Vagina (tissue), 2 donors: ENCODE measurements around the gene DRICH1. TPM values are rescaled to one million over a fixed set of nuclear protein-coding genes. Genes with fewer than 3 reads are reported as not detected.

Experiments used
- DNase-seq, 2 donors: peaks; one replicate each; pipeline ENCODE4 v3.0.0-alpha.2; 2017; ENCODE audit errors: extremely low spot score in 2 of 2
- H3K27ac ChIP-seq: fragments of 200-600 bp; sonication (generic); one replicate; pipeline ENCODE4 v1.5.1; 2019
- H3K27me3 ChIP-seq: fragments of 200-600 bp; sonication (generic); one replicate; pipeline ENCODE4 v1.5.1; 2019
- H3K36me3 ChIP-seq, 2 donors: fragments of 200-600 bp; sonication (generic); one replicate each; pipeline ENCODE4 v1.5.1; 2017 to 2019
- H3K4me1 ChIP-seq: fragments of 200-600 bp; sonication (generic); one replicate; pipeline ENCODE4 v1.5.1; 2019
- H3K4me3 ChIP-seq, 2 donors: fragments of 200-600 bp; sonication (generic); 1 replicate in 1 of 2; 2 replicates in 1 of 2; pipeline ENCODE4 v1.5.1; 2016 to 2019
- H3K9me3 ChIP-seq: fragments of 200-600 bp; sonication (generic); one replicate; pipeline ENCODE4 v1.5.1; 2019
- CTCF ChIP-seq, 3 experiments: fragments of 450-650 bp in 2 of 3; fragments of 200-600 bp in 1 of 3; sonication (generic) in 1 of 3; IDR thresholded peaks; one replicate each; pipeline ENCODE4 v1.5.1; 2017 to 2019; ENCODE audit warnings: antibody characterized with exemption in 3 of 3, mild to moderate bottlenecking in 2 of 3, moderate library complexity in 2 of 3
- POLR2A ChIP-seq, 2 donors: fragments of 450-650 bp; IDR thresholded peaks; one replicate each; pipeline ENCODE4 v1.6.1; 2017; ENCODE audit warnings: antibody characterized with exemption in 2 of 2, mild to moderate bottlenecking in 2 of 2, moderate library complexity in 2 of 2
- POLR2AphosphoS5 ChIP-seq, 2 donors: sonication (generic); formaldehyde crosslinking; IDR thresholded peaks; one replicate each; pipeline ENCODE4 v1.9.0; 2017; ENCODE audit warnings: antibody characterized with exemption in 2 of 2, mild to moderate bottlenecking in 2 of 2, low read depth in 1 of 2; ENCODE audit not compliant: insufficient read depth in 1 of 2
- intact Hi-C: fragments of 100-400 bp; cut with DNase I; formaldehyde crosslinking; loops from one replicate; pipeline ENCODE4 v1.15.1; 2023
- total RNA-seq: library from RNA; depleted of rRNA; stranded (reverse); fragments of >200 nt; gene quantifications from one replicate; pipeline ENCODE4 v1.2.3, GENCODE V29; 2016

Gene DRICH1
- total RNA-seq, 1 donor from 2014 or later = not detected

- no peaks in the 10 kb centered on the region for H3K4me1 ChIP-seq
- no peaks in the 10 kb centered on the region for H3K36me3 ChIP-seq
- no peak for DNase-seq
- H3K4me3 ChIP-seq = no peak overlapping the region
- H3K27me3 ChIP-seq = no peaks in the 10 kb centered on the region
- TF ChIP-seq POLR2A (IDR thresholded peaks at IDR 0.05) = no peak
- no peak for TF ChIP-seq POLR2AphosphoS5 (IDR thresholded peaks at IDR 0.05; ENCODE audit: insufficient read depth in 1 of 2, low read depth in 1 of 2)
- no peak for TF ChIP-seq CTCF (IDR thresholded peaks at IDR 0.05)
- intact Hi-C loops = no loop called here
- no peaks in the 10 kb centered on the region for H3K9me3 ChIP-seq
- H3K27ac ChIP-seq = no peak overlapping the region
These were observed 18.7 kb downstream of the DRICH1 start for GRCh38 chr22:23613193-23613972.

DNA sequence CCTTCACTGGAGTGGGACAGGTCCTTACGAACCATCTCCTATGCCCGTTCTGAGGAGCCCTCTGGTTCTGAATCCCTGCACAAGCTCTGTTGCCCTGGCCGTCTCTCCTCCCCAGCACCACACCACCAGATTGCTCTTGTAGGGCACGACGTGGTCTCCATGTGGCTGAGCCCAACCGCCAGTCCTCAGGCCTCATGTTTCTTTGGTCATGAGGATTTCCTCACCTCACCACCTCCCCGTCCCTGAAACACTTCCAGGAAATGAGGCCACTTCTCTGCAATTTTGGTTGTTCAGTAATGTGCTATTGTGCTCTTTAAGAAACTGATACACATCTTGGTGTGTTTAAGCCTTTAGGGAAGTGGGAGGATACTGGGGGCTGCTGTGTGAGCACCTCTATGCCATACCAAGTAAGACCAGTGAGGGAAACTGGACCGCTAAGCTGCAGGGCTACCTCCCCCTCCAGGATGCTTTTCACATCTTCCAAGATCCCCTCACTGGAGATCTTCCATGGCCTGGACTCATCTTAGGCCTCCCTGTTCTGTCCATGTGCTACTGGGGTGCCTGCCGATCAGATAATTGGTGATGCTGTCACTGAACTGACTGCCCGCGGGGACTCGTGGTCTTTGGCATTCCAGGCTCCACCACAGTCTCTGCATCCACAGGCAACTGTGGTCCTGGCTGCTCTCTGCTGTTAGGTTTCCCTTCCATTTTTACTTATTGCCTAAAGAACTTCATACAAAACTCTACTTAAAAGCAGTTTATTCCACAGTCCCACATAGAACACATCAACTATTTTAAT lies 21.9 kb downstream of the DRICH1 start:
- no peaks in the 10 kb centered on the region for H3K4me1 ChIP-seq
- H3K4me3 ChIP-seq = no peak overlapping the region
- H3K27me3 ChIP-seq = no peaks in the 10 kb centered on the region
- no peaks in the 10 kb centered on the region for H3K9me3 ChIP-seq
- intact Hi-C loops = no loop called here
- no peak overlapping the region for H3K27ac ChIP-seq
- no peak for DNase-seq
- no peak for TF ChIP-seq POLR2AphosphoS5 (IDR thresholded peaks at IDR 0.05; ENCODE audit: insufficient read depth in 1 of 2, low read depth in 1 of 2)
- no peak for TF ChIP-seq POLR2A (IDR thresholded peaks at IDR 0.05)
- no peak for TF ChIP-seq CTCF (IDR thresholded peaks at IDR 0.05)
- no peaks in the 10 kb centered on the region for H3K36me3 ChIP-seq

- intact Hi-C loops = no loop called here
- no peaks in the 10 kb centered on the region for H3K36me3 ChIP-seq
- H3K4me1 ChIP-seq = no peaks in the 10 kb centered on the region
- no peak overlapping the region for H3K4me3 ChIP-seq
- H3K27ac ChIP-seq = no peak overlapping the region
- H3K27me3 ChIP-seq = no peaks in the 10 kb centered on the region
- H3K9me3 ChIP-seq = no peaks in the 10 kb centered on the region
- no peak for TF ChIP-seq POLR2A (IDR thresholded peaks at IDR 0.05)
- no peak for TF ChIP-seq POLR2AphosphoS5 (IDR thresholded peaks at IDR 0.05; ENCODE audit: insufficient read depth in 1 of 2, low read depth in 1 of 2)
- TF ChIP-seq CTCF (IDR thresholded peaks at IDR 0.05) = no peak
- no peak for DNase-seq
These were observed 23.5 kb downstream of the DRICH1 start for GRCh38 chr22:23608583-23608982.

DNA sequence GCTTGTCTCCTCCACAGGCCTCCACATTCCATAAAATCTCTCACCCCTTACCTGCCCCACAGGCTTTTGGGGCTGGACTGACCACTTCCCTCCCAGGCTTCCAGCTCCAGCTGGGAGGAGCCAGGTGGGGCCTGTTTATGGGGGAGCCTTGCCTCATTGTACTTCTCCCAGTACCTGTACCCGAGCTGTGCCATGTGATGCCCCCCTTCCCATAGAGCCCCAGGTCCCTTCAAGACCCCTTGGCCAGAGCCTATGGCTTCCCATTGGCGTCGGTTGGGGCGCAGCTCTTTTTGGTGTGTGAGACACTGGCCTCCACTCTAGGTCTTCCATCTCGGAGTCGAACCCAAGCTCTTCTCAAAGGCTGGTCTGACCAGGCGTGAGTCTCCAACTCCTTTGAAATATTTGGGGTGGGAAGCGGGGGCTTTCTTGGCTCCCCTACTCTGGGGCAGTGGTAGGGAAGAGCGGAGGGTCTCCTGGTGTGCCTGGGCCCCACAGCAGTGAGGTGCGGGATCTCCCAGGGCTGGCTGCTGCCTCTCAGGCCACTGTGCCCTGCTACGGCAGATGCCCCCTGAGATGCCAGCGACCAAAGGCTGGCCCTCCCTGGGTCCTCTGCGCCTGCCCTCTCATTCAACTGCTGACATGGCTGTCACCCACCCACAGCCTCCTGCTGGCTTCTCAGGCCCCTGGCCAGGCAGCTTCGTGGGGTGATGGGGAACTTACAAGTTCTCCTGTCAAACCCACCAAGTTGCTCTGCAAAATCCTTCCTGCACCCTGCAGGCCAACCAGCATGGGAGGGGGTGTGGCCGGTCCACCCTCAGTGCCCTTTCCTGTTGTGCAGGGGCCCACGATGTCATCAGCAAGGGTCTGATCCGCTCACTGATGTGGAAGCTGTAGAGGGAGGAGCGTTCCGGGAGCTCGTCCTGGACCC lies 25.7 kb downstream of the DRICH1 start:
- Histone ChIP-seq H3K36me3 (no peaks in the 10 kb centered on the region), H3K4me1 (no peaks in the 10 kb centered on the region), H3K4me3 (no peak overlapping the region), H3K9me3 (no peaks in the 10 kb centered on the region), H3K27me3 (no peaks in the 10 kb centered on the region), H3K27ac (no peak overlapping the region)
- no peak for DNase-seq
- intact Hi-C loops = no loop called here
- TF ChIP-seq CTCF (IDR thresholded peaks at IDR 0.05) (no peak), POLR2A (IDR thresholded peaks at IDR 0.05) (no peak), POLR2AphosphoS5 (IDR thresholded peaks at IDR 0.05; ENCODE audit: insufficient read depth in 1 of 2, low read depth in 1 of 2) (no peak)
